Sigmoid colon (tissue), 4 donors: ENCODE results near the gene CDX1.

Experiments
- CTCF ChIP-seq, 4 experiments: fragments of 450-650 bp in 3 of 4; fragments of 200-600 bp in 1 of 4; IDR thresholded peaks; one replicate each; pipeline ENCODE4 v1.5.1; 2016 to 2019; ENCODE audit warnings: antibody characterized with exemption in 4 of 4, mild to moderate bottlenecking in 3 of 4, moderate library complexity in 2 of 4
- EP300 ChIP-seq, 4 donors: sonication (generic); formaldehyde crosslinking; IDR thresholded peaks; one replicate each; pipeline ENCODE4 v1.6.1; 2017; ENCODE audit warnings: antibody characterized with exemption in 4 of 4
- POLR2A ChIP-seq, 2 donors: fragments of 450-650 bp; IDR thresholded peaks; one replicate each; pipeline ENCODE4 v1.6.1; 2016; ENCODE audit warnings: antibody characterized with exemption in 2 of 2, mild to moderate bottlenecking in 2 of 2, moderate library complexity in 2 of 2

GRCh38 chr5:150221471-150221870, 54.9 kb downstream of the CDX1 start:
- TF ChIP-seq CTCF (IDR thresholded peaks at IDR 0.05) (no peak), POLR2A (IDR thresholded peaks at IDR 0.05) (no peak), EP300 (IDR thresholded peaks at IDR 0.05) (no peak)
